A549 treated with AZD2906 at 1 μM for 4 hours (cell line): ENCODE data around the gene ADAM10. TPM values are rescaled to one million over a fixed set of nuclear protein-coding genes. Genes with fewer than 3 reads are reported as not detected.

Experiments
- total RNA-seq: library from RNA; stranded (reverse); fragments of 200-300 nt; extraction: Qiagen RNA extraction; gene quantifications from 5 replicates; pipeline ENCODE4 v1.2.3, GENCODE V29; 2022

The ADAM10 gene, protein sequence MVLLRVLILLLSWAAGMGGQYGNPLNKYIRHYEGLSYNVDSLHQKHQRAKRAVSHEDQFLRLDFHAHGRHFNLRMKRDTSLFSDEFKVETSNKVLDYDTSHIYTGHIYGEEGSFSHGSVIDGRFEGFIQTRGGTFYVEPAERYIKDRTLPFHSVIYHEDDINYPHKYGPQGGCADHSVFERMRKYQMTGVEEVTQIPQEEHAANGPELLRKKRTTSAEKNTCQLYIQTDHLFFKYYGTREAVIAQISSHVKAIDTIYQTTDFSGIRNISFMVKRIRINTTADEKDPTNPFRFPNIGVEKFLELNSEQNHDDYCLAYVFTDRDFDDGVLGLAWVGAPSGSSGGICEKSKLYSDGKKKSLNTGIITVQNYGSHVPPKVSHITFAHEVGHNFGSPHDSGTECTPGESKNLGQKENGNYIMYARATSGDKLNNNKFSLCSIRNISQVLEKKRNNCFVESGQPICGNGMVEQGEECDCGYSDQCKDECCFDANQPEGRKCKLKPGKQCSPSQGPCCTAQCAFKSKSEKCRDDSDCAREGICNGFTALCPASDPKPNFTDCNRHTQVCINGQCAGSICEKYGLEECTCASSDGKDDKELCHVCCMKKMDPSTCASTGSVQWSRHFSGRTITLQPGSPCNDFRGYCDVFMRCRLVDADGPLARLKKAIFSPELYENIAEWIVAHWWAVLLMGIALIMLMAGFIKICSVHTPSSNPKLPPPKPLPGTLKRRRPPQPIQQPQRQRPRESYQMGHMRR
- 84.8 to 147 TPM (median 107 TPM) in 5 replicates for total RNA-seq

DNA sequence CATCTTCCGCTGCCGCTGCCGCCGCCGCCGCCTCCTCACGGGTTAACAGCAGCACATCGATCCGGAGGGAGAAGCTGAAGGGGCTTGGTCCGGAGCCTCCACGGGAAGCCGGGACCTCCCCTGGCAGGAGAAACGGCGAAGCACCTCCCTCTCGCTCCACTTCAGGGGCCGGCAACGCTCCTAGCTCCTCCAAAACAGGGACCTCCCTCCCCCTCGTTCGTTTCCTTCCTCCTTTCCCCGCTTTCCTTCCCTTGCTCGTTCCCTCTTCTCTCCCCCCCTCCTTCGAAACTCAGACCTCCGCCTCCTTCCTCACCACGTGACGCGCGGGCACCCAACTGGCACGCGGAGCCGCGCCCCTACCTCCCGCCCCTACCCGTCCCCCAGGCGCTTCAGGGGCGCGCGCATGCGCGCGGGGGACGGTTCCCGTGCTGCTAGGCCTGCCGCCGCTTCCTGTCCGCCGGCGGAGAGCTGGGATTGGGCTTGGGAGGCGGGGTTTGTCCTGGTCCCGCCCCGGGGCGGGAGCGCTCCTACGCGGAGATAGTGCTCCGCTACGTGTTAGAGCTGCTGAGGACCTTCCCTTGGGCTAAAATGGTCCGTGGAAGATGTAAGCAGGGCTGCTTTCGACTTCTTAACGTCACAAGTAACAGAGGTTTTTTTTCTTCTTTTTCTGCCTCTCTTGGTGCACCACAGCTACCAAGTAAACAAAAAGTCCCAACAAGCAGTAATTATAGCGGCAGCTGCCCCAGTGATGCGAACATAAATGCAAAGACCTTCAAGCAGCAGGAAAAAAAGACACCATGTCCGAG is at the start of gene ADAM10:
Gene ADAM10 (minus strand): TSS at position 176 of the 806 bp plus-strand sequence. CDS start 173 bp downstream, at position 3.

DNA sequence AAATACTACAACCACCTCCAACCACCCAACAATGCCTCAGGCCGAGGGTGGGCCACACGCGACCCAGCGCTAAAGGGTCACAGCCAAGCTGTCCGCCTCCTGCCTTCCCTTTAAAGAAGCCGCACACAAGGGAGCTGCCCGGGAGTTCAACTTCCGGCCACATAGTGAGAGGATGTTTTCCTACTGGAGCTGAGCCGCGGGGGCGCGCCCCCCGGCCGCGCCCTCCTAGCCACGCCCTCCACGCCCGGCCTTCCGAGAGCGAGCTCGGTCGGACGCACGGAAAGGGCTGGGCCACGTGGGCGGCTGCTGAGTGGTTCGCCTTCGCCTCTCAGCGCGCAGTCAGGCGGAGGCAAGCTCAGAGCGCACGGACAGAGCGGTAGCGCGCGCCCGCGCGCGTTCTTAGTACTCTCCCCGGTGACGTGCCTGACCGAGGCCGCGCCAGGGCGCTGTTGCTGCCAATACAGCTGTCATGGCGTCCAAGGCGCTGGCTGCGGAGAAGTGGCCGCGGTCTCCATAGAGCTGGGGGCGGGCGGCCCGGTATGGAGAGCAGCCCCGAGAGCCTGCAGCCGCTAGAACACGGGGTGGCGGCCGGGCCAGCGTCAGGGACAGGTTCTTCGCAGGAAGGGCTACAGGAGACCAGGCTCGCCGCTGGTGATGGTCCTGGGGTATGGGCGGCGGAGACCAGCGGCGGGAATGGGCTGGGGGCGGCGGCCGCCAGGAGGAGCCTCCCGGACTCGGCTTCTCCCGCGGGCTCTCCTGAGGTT is 21.5 kb upstream of the ADAM10 start, which contains the start of gene MINDY2:
Gene MINDY2 (plus strand): TSS at position 446 of the 764 bp plus-strand sequence. CDS start 94 bp downstream, at position 540.

Other genes starting within 250 kb of the ADAM10 start
- 4.0 to 5.7 TPM (median 5.3 TPM) in 5 replicates for gene MINDY2, start 21.6 kb upstream of the ADAM10 start, total RNA-seq
- 63.0 to 77.6 TPM (median 68.9 TPM) in 5 replicates for gene SLTM, start 184.0 kb upstream of the ADAM10 start, total RNA-seq
- gene RNF111, start 238.0 kb upstream of the ADAM10 start, total RNA-seq: 18.3 to 24.9 TPM (median 22.9 TPM) in 5 replicates